Heart right ventricle (tissue), 16 donors: ENCODE data around the gene YRDC. TPM values are rescaled to one million over a fixed set of nuclear protein-coding genes. Genes with fewer than 3 reads are reported as not detected.

Source experiments
- ATAC-seq, 8 donors: fragments of 200-7000 bp; cut with Tn5 transposase; one replicate each; pipeline ENCODE4 v1.9.1; 2020; ENCODE audit warnings: mild to moderate bottlenecking in 8 of 8, moderate library complexity in 8 of 8, moderate number of reproducible peaks in 1 of 8
- DNase-seq, 2 donors: peaks; one replicate each; pipeline ENCODE4 v3.0.0-alpha.2; 2020
- H3K27ac ChIP-seq, 10 donors: fragments of 200-600 bp; sonication (generic) in 2 of 10; one replicate each; pipeline versions ENCODE4 v1.5.0 to v1.8.0; 2020 to 2022; ENCODE audit warnings: mild to moderate bottlenecking in 3 of 10
- H3K27me3 ChIP-seq, 7 donors: fragments of 200-600 bp; one replicate each; pipeline ENCODE4 v1.8.0; 2021 to 2022; ENCODE audit warnings: mild to moderate bottlenecking in 2 of 7
- H3K36me3 ChIP-seq, 9 donors: fragments of 200-600 bp; sonication (generic) in 1 of 9; one replicate each; pipeline versions ENCODE4 v1.5.0 to v1.8.0; 2020 to 2022; ENCODE audit warnings: mild to moderate bottlenecking in 2 of 9
- H3K4me1 ChIP-seq, 9 donors: fragments of 200-600 bp; sonication (generic) in 1 of 9; one replicate each; pipeline versions ENCODE4 v1.5.0 to v1.8.0; 2020 to 2022; ENCODE audit warnings: mild to moderate bottlenecking in 4 of 9
- H3K4me3 ChIP-seq, 10 donors: fragments of 200-600 bp; sonication (generic) in 2 of 10; one replicate each; pipeline versions ENCODE4 v1.5.0 to v1.8.0; 2020 to 2022; ENCODE audit warnings: mild to moderate bottlenecking in 7 of 10, moderate library complexity in 2 of 10
- H3K9me3 ChIP-seq, 11 donors: fragments of 200-600 bp in 10 of 11; sonication (generic) in 2 of 11; one replicate each; pipeline versions ENCODE4 v1.5.0 to v1.8.0; 2013 to 2022; ENCODE audit warnings: mild to moderate bottlenecking in 2 of 11, control low read depth in 1 of 11, moderate library complexity in 1 of 11
- WGBS, 2 donors: extraction: QIAGEN DNeasy Blood & Tissue Kit; methylation state at CpG; one replicate each; pipeline ENCODE4 v1.1.7; 2013; ENCODE audit warnings: inconsistent platforms in 1 of 2; 5-methylcytosine and 5-hydroxymethylcytosine counted together
- intact Hi-C, 10 donors: fragments of 100-400 bp; cut with DNase I; formaldehyde crosslinking; loops; one replicate each; pipeline versions ENCODE4 v1.11.1 to v1.14.2; 2022
- polyA plus RNA-seq, 2 donors: library from polyadenylated mRNA; stranded (reverse); fragments of 200-250 nt; gene quantifications; one replicate each; pipeline ENCODE4 v1.2.3, GENCODE V29; 2013
- total RNA-seq, 10 donors: library from RNA; stranded (reverse); fragmentation: NEBNext Ultra II Directional in 3 of 10; extraction: Animal tissue kit (Norgen Biotek cat#: 25700) in 3 of 10; gene quantifications; one replicate each; pipeline versions ENCODE4 v1.2.1 to v1.2.4, GENCODE V29; 2021 to 2023
- TF ChIP-seq, protein P1 (sequence below), 9 donors: fragments of 200-600 bp; sonication (generic) in 2 of 9; IDR thresholded peaks; one replicate each; pipeline versions ENCODE4 v1.5.0 to v1.8.0; 2021 to 2022; ENCODE audit warnings: antibody characterized with exemption in 9 of 9, mild to moderate bottlenecking in 5 of 9, moderate library complexity in 1 of 9
- donor health status: Arrhythmogenic right ventricular cardiomyopathy.
- donor health status: ischemic (EF 13 %, LVEDD 7.1; RV severe dilation, severe dysfunction).
- donor health status: healthy with polysubstance abuse.
- donor health status: DM: no; HTN: yes; CAD: no.
- donor health status: DM: no; HTN: no; CAD: no.
- donor health status: ischemic (EF 25% LVEDD 6.9; RV normal size, moderate dysfunction).
- donor health status: ischemic (EF 25% LVEDD 5.7; RV mildly dilated, moderate dysfunction).
- donor health status: healthy.
- donor health status: DM: yes; HTN: yes; CAD: no.
- donor health status: Ischemic cardiomyopathy.
- donor health status: ischemic (EF 35%, LVEDD 5.7; RV mildly dilated, moderate dysfunction).
- donor health status: nonischemic (EF 11% LVEDD 7.7; RV severe dilation, severe dysfunction).
- donor health status: DM: yes; HTN: yes; CAD: no.
- donor health status: PGD.
- donor health status: ischemic (EF 29% LVEDD 5.4; RV normal size, mild dysfunction).
- donor health status: nonischemic (EF 23%, LVEDD 6.1; RV moderate dilation, normal function).

Gene YRDC
- total and polyA plus RNA-seq, 12 donors: 3.3 to 15.9 (median 5.5) TPM

DNA sequence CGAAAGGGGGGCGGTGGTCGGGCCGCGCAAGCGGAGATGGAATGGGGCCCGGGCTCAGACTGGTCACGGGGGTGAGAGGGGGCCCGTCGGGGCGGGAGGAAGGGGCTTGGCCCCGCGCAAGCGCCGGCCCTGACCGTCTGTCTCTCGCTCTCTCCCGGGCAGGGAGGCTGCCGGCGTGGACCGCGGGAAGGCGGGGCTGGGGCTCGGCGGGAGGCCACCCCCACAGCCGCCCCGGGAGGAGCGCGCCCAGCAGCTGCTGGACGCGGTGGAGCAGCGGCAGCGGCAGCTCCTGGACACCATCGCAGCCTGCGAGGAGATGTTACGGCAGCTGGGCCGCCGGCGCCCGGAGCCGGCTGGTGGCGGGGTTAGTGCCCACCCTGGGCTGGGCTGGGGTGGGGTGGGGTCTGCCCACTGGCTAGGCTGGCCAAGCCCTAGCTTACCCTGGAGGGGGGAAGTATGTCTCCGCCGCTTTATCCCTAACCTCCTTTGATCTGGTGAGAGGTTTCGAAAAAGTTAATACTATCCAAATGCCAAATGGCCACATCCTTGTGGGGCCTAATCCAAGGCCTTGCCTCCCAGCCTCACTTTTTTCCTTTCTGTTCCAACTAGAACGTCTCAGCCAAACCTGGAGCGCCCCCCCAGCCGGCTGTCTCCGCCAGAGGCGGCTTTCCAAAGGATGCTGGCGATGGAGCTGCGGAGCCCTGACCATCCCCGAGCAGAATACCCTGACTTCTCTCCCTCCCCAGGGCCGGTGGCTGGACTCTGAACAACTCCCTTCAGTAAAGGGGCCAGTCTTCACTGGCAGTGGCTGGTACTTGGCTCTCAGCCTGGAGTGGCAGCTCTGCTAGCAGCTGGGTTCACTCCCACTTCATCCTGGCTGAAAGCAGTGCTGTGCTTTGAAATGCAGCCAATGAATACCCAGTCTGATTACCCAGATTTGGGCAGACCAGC lies 636 bp upstream of the YRDC start:
- peaks cover 7 to 49% (median 21%) of the 10 kb centered on the region in 9 donors for H3K4me1 ChIP-seq
- intact Hi-C loops: loop anchor here in 6 of 10 donors (2.0 to 10.0 kb wide), 5 partner anchors 50 to 121 kb away; partner anchors contain the start of genes CDCA8 (in 4 of the 6) and MTF1 (in 1 of the 6)

DNA sequence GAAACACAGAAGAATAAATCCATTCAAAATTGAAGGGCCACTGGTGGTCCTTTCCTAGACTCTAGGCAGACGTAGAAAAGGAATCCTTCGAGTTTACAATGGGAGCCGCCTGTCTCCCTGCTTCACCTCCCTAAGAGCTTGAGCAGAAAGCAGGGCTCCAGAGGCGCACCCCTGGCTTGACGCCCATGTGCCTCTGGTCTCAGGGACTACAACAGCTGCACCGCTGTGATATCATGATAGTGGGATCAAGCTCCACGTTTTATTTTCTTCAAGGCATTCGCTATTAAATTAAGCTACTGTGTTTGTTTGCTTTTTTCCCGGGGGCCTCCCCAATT lies 821 bp downstream of the YRDC start:
- TF ChIP-seq, protein P1, sequence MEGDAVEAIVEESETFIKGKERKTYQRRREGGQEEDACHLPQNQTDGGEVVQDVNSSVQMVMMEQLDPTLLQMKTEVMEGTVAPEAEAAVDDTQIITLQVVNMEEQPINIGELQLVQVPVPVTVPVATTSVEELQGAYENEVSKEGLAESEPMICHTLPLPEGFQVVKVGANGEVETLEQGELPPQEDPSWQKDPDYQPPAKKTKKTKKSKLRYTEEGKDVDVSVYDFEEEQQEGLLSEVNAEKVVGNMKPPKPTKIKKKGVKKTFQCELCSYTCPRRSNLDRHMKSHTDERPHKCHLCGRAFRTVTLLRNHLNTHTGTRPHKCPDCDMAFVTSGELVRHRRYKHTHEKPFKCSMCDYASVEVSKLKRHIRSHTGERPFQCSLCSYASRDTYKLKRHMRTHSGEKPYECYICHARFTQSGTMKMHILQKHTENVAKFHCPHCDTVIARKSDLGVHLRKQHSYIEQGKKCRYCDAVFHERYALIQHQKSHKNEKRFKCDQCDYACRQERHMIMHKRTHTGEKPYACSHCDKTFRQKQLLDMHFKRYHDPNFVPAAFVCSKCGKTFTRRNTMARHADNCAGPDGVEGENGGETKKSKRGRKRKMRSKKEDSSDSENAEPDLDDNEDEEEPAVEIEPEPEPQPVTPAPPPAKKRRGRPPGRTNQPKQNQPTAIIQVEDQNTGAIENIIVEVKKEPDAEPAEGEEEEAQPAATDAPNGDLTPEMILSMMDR (IDR thresholded peaks at IDR 0.05): no peak
- Histone ChIP-seq H3K4me3 (peak overlapping the region; percentile 79 to 98 (median 87)), H3K27me3 (no peaks in the 10 kb centered on the region), H3K4me1 (peaks cover 7 to 45% (median 21%) of the 10 kb centered on the region in 9 donors), H3K27ac (peak overlapping the region in 9 of 10 donors; percentile 89 to 99 (median 97)), H3K36me3 (peaks cover 0 to 60% (median 40%) of the 10 kb centered on the region in 9 donors), H3K9me3 (no peaks in the 10 kb centered on the region)
- DNase-seq: peak in 1 of 2 donors; percentile 15
- 11 to 13% methylated on average over 9 of the region's 9 CpGs for WGBS, 2 donors
- no peak for ATAC-seq
- intact Hi-C loops: loop anchor here in 6 of 10 donors (5.0 to 10.0 kb wide), 4 partner anchors 58 to 120 kb away; partner anchors contain the start of gene CDCA8 (in 4 of the 6)

More for the DNA sequence above, 636 bp upstream of the YRDC start:
- Histone ChIP-seq H3K9me3 (no peaks in the 10 kb centered on the region), H3K27me3 (no peaks in the 10 kb centered on the region), H3K27ac (peak overlapping the region; percentile 76 to 99 (median 96)), H3K4me3 (peak overlapping the region; percentile 79 to 98 (median 87)), H3K36me3 (peaks cover 0 to 56% (median 27%) of the 10 kb centered on the region in 9 donors)
- TF ChIP-seq, protein P1 (IDR thresholded peaks at IDR 0.05): no peak
- WGBS, 2 donors: 1% methylated on average over 54 of the region's 54 CpGs
- DNase-seq (peak; percentile 64 to 75), ATAC-seq (peak; percentile 81 to 94 (median 86))

DNA sequence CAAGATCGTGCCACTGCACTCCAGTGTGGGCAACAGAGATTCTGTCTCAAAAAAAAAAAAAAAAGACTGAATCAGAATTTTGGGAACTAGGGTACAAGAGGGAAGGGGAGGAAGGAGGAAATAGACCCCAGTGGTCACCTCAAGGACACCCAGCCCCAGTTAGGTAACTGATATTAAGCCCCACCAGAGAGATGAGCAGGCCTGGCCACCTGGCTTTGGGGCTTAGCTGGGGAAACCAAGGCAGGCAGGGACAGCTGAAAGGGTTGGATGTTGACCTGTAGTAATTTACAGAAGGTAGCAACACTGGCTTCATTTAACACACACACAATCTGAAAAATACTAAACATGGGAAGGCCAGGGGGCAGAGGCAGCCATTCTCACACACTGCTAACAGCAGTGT lies 5.6 kb downstream of the YRDC start:
- Histone ChIP-seq H3K27ac (no peak overlapping the region), H3K4me1 (peaks cover 7 to 20% (median 11%) of the 10 kb centered on the region in 9 donors), H3K36me3 (peaks cover 0 to 77% (median 45%) of the 10 kb centered on the region in 9 donors), H3K27me3 (no peaks in the 10 kb centered on the region), H3K4me3 (no peak overlapping the region), H3K9me3 (no peaks in the 10 kb centered on the region)
- DNase-seq (no peak), ATAC-seq (no peak)
- intact Hi-C loops: loop anchor here in 2 of 10 donors (10.0 kb wide), 2 partner anchors 62 to 108 kb away; partner anchors contain the start of gene CDCA8 (in 1 of the 2)
- 91 to 94% methylated on average over 1 of the region's 1 CpG for WGBS, 2 donors
- TF ChIP-seq, protein P1 (IDR thresholded peaks at IDR 0.05): no peak

DNA sequence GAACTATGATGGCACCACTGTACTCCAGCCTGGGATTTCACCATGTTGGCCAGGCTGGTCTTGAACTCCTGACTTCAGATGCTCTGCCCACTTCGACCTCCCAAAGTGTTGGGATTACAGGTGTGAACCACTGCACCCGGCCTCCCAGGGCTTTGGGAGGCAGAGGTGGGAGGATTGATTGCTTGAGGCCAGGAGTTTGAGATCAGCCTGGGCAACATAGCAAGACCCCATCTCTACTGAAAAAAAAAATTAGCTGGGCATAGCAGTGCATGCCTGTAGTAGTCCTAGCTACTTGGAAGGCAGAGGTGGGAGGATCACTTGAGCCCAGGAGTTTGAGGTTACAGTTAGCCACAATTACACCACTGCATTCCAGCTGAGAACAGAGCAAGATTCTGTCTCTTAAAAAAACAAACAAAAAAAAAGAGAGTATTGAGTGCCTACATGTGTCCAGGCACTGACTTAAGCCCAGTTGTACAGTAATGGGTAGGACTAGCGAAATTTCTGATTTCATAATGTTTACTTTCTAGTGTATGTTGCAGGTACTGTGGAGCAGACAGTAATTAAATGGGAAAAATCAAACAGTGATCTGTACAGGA lies 10.2 kb downstream of the YRDC start:
- intact Hi-C loops: no loop called here
- H3K27me3 ChIP-seq: peaks cover 0 to 24% (median 0%) of the 10 kb centered on the region in 7 donors
- TF ChIP-seq, protein P1 (IDR thresholded peaks at IDR 0.05): no peak
- ATAC-seq: no peak
- DNase-seq: no peak
- no peak overlapping the region for H3K27ac ChIP-seq
- WGBS, 2 donors: 92 to 93% methylated on average over 3 of the region's 3 CpGs
- no peak overlapping the region for H3K4me3 ChIP-seq
- peaks cover 0 to 22% (median 16%) of the 10 kb centered on the region in 9 donors for H3K4me1 ChIP-seq
- H3K9me3 ChIP-seq: no peaks in the 10 kb centered on the region
- H3K36me3 ChIP-seq: peaks cover 0 to 34% (median 12%) of the 10 kb centered on the region in 9 donors
